ENCODE results near the gene SMTN.
A peak's percentile ranks its signal among the peaks of the same experiment; 100 is the strongest.

SMTN gene

DNA sequence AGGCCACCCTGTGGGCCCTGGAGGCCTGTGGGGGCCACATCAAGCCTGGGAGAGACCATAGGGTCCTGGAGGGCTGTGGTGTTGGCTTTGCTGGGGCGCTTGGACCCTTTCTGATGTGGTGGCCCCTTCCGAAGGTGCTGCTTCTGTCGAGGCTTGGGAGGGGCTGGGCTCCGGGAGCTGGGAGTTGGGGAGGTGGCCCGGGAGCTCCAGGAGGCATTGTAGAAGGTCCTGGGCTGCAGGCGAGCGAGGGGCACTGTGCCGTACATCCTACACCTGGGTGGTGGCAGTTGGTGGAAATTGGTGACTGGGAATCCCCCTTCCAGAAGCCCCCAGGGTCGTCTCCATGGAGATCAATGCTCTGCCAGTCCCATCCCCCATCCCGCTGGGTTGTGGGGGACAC is 56.6 kb downstream of the SMTN start:
- DNase-seq (ENCODE audit: low read depth in 1 of 2, low spot score in 1 of 2): no peak
- TF ChIP-seq JUND (IDR thresholded peaks at IDR 0.05; ENCODE audit: low read depth): no peak
- in situ Hi-C loops (cut with HindIII; ENCODE audit: low pct_unique_long_range_greater_than_20kb, low sequenced_read_pairs): no loop called here

DNA sequence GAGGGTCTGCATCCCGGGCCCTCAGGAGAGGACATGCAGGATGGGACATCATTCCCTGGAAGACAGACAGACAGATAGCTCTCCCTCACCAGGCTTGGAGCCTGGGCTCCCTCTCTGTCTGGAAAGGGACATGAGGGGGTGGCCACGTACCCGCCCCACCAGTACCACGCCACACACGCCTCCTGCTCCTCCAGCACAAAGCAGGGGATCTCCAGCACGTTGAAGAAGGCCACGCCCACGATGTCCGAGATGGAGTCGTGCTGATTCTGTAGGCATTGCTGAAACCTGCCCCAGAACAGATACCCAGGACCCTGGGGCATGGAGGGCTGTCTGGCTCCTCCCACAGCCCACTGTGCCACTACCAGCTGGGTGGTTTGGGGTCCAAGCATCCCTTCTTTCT is 57.0 kb downstream of the SMTN start:
- no peak for TF ChIP-seq JUND (IDR thresholded peaks at IDR 0.05; ENCODE audit: low read depth)
- no peak for DNase-seq (ENCODE audit: low read depth in 1 of 2, low spot score in 1 of 2)
- in situ Hi-C loops (cut with HindIII; ENCODE audit: low pct_unique_long_range_greater_than_20kb, low sequenced_read_pairs): no loop called here

DNA sequence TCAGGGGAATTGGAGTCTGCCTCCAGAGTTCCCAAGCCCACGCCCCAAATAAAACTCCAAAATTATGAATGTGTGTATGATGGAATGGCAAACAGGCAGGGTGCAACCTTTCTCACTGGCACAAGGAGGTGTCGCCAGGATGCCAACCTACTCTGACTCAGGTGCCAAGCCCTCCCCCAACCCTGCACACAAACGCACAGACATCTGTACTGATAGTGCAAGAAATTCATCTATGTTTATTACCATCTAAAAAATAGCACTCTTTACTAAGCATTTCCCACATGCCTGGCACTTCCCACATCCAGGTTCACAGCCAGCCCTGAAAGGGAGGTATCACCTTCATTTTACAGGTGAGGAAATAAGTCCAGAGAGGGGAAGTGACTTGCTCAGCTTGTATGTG is 57.9 kb downstream of the SMTN start:
- in situ Hi-C loops (cut with HindIII; ENCODE audit: low pct_unique_long_range_greater_than_20kb, low sequenced_read_pairs): no loop called here
- TF ChIP-seq JUND (IDR thresholded peaks at IDR 0.05; ENCODE audit: low read depth): no peak
- no peak for DNase-seq (ENCODE audit: low read depth in 1 of 2, low spot score in 1 of 2)

DNA sequence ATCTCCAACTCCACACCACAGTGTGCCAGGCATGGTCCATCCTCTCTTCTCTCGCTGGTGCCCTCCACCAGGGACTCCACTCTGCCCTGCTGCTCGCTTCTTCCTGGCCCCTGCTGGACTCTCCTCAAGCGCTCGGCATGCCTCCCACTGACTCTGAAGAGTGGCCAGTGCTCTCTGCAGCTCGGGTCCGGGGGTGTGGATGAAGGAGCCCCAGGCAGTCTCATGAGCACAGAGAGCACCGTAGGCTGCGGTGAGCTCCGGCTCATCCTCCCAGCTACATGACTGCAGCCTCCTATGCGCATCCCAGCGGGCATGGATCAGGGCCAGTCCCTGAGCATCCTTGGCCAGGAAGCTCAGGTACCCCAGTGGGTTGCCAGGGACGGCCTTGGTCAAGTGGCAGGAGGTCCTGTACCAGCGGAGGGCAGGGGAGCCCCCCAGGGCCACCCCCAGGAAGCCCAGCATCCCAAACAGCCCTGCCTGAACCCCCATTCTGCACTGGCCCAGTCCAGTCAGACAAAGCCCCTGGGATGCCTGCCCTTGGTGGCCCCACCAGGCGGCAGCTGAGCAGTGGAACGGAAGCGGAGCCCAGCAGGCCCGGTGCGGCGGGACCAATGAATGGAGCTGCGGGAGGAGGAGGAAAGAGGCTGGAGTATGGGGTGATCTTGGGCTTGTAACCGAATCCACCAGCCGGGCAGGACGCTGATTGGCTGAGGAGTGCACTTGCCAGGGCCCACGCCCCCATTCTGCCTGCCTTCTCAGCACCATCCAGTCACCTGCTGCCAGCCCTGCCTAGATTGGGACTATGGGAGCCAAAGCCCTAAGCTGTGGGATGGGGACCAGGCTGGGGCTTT is 59.0 kb downstream of the SMTN start, which contains the start of gene PLA2G3:
PLA2G3 (minus strand) TSS at position 643 of the 851 bp plus-strand sequence; CDS start at position 489, 154 bp downstream.
- no peak for TF ChIP-seq JUND (IDR thresholded peaks at IDR 0.05; ENCODE audit: low read depth)
- in situ Hi-C loops (cut with HindIII; ENCODE audit: low pct_unique_long_range_greater_than_20kb, low sequenced_read_pairs): no loop called here
- DNase-seq (ENCODE audit: low read depth in 1 of 2, low spot score in 1 of 2): peak; percentile 52 to 86

DNA sequence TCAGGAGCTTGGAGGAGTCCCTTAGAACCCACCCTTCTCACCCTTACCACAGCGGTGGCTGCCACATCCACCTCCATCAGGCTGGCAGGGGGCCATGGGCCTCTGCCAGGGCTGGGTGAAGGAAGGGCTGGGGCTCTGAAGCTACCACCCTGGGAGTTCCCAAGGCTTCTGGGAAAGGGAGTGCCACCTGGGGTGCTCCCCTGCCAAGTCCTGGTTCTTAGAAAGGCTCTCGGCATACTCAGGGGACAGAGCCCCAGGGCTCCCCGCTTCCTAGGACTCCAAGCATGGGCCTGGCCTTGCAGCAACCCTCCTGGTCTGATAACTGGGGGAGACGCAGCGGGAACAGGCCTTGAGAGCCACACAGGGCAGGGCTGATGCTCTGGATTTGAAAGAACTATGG is 59.6 kb downstream of the SMTN start:
- in situ Hi-C loops (cut with HindIII; ENCODE audit: low pct_unique_long_range_greater_than_20kb, low sequenced_read_pairs): no loop called here
- no peak for TF ChIP-seq JUND (IDR thresholded peaks at IDR 0.05; ENCODE audit: low read depth)
- DNase-seq (ENCODE audit: low read depth in 1 of 2, low spot score in 1 of 2): no peak

DNA sequence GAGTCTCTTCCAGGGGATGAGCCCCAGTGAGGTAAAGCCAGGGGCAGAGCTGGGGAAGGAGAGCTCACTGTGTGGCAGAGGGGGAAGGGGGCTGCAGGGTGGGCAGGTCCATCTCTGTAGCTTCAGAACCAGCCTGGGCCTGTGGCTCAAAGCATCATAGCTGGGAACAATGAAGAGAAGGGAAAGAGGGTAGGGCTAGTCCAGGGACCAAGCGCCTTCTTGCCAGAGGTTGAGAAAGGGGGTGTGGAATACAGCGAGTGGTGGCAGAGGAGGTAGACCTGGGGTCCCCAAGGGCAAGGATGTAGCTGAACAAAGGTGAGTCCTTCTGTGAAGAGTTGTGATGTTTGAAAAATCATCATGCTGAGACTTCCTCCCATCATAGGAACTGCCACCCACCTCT is 60.4 kb downstream of the SMTN start:
- no peak for DNase-seq (ENCODE audit: low read depth in 1 of 2, low spot score in 1 of 2)
- TF ChIP-seq JUND (IDR thresholded peaks at IDR 0.05; ENCODE audit: low read depth): no peak
- in situ Hi-C loops (cut with HindIII; ENCODE audit: low pct_unique_long_range_greater_than_20kb, low sequenced_read_pairs): no loop called here

DNA sequence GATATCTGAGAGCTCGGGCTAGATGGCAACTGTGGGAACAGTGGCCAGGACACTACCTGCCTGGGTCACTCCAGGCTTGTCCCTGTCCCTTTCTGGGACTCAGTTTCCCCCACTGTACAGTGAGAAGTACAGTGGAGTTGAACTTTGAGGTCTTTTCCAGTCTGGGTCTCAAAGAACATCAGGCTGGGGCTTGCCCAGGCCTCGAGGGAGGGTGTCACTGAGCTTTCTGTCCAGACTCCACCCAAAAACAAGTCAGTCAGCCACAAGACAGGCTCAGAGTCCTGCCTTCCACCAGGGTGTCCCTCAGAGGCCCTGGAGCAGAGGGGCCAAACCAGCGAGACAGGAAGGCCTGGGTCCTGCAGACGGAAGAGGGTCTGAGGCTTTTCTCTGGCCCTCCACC is 61.2 kb downstream of the SMTN start:
- no peak for TF ChIP-seq JUND (IDR thresholded peaks at IDR 0.05; ENCODE audit: low read depth)
- DNase-seq (ENCODE audit: low read depth in 1 of 2, low spot score in 1 of 2): no peak
- in situ Hi-C loops (cut with HindIII; ENCODE audit: low pct_unique_long_range_greater_than_20kb, low sequenced_read_pairs): no loop called here

- TF ChIP-seq JUND (IDR thresholded peaks at IDR 0.05; ENCODE audit: low read depth): no peak
- no peak for DNase-seq (ENCODE audit: low read depth in 1 of 2, low spot score in 1 of 2)
- in situ Hi-C loops (cut with HindIII; ENCODE audit: low pct_unique_long_range_greater_than_20kb, low sequenced_read_pairs): no loop called here
Measured at GRCh38 chr22:31143038-31143437, 61.9 kb downstream of the SMTN start.

DNA sequence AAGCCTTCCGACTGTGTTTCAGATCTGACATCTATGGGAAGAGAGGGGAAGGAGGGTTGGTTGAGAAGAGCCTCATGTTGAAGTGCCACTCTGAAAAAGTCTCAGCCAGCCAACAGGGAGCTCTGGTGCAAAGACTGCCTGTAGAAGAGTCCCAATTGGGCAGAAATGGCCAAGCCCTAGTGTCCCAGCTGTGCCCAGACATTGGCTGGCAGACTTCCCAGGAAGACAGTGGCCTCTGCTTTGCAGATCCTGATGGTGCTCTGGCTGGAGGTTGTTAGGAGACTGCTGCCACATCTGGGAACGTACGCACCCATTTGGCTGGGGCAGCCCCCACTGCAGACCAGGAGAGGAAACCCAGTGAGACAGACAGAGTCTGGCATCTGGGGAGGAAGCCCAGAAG is 62.4 kb downstream of the SMTN start:
- in situ Hi-C loops (cut with HindIII; ENCODE audit: low pct_unique_long_range_greater_than_20kb, low sequenced_read_pairs): no loop called here
- no peak for DNase-seq (ENCODE audit: low read depth in 1 of 2, low spot score in 1 of 2)
- TF ChIP-seq JUND (IDR thresholded peaks at IDR 0.05; ENCODE audit: low read depth): no peak

GRCh38 chr22:31144223-31144622 is 63.1 kb downstream of the SMTN start:
- no peak for TF ChIP-seq JUND (IDR thresholded peaks at IDR 0.05; ENCODE audit: low read depth)
- DNase-seq (ENCODE audit: low read depth in 1 of 2, low spot score in 1 of 2): no peak
- in situ Hi-C loops (cut with HindIII; ENCODE audit: low pct_unique_long_range_greater_than_20kb, low sequenced_read_pairs): no loop called here

GRCh38 chr22:31148488-31148887 is 67.4 kb downstream of the SMTN start:
- peak in 1 of 2 experiments; percentile 59 for DNase-seq (ENCODE audit: low read depth in 1 of 2, low spot score in 1 of 2)
- TF ChIP-seq JUND (IDR thresholded peaks at IDR 0.05; ENCODE audit: low read depth): no peak
- in situ Hi-C loops (cut with HindIII; ENCODE audit: low pct_unique_long_range_greater_than_20kb, low sequenced_read_pairs): no loop called here

- TF ChIP-seq JUND (IDR thresholded peaks at IDR 0.05; ENCODE audit: low read depth): no peak
- in situ Hi-C loops (cut with HindIII; ENCODE audit: low pct_unique_long_range_greater_than_20kb, low sequenced_read_pairs): no loop called here
Measured at GRCh38 chr22:31148953-31149627, 68.0 kb downstream of the SMTN start.

GRCh38 chr22:31150615-31151014 is 69.5 kb downstream of the SMTN start:
- in situ Hi-C loops (cut with HindIII; ENCODE audit: low pct_unique_long_range_greater_than_20kb, low sequenced_read_pairs): no loop called here
- DNase-seq (ENCODE audit: low read depth in 1 of 2, low spot score in 1 of 2): no peak
- no peak for TF ChIP-seq JUND (IDR thresholded peaks at IDR 0.05; ENCODE audit: low read depth)

More at GRCh38 chr22:31148953-31149627, 68.0 kb downstream of the SMTN start:
- DNase-seq (ENCODE audit: low read depth in 1 of 2, low spot score in 1 of 2): peak; percentile 61 to 81
